OCI-LY1 (cell line): ENCODE measurements around the gene RGS21.

Source experiments
- CTCF ChIP-seq: fragments of 200-600 bp; sonication (generic), shearing (Covaris generic); IDR thresholded peaks from 2 replicates; pipeline ENCODE4 v1.5.1; 2017; ENCODE audit warnings: mild to moderate bottlenecking, antibody characterized with exemption, low read length, moderate library complexity, mixed read lengths
- EZH2 ChIP-seq: fragments of 200-600 bp; sonication (generic), shearing (Covaris generic); IDR thresholded peaks from 2 replicates; pipeline ENCODE4 v1.8.0; 2017; ENCODE audit warnings: borderline replicate concordance, mixed run types, mild to moderate bottlenecking, antibody characterized with exemption, low read length, moderate library complexity, mixed read lengths

DNA sequence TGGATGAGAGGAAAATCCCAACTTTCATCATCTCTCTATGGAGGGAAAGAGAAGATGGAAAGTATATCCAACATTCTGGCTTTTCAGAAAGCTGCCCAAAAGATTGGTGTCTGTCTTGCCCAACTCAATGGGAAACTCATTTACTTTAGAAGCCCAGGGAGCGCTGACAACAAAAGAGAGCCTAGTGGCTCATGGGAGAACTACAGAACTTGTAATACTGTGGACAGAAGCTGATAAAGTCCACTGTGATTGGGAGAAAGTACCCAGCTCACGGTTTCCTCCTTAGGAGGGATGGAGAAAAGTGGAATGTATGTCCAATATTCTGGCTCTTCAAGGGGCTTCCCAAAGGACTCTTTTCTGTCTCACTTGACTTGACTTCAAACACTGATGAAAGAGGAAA lies 66.0 kb downstream of the RGS21 start:
- TF ChIP-seq CTCF (peak; percentile 9; the same call in 1 of the 2 replicates), EZH2 (no peak)
